ENCODE measurements around the gene ZFP42.

DNA sequence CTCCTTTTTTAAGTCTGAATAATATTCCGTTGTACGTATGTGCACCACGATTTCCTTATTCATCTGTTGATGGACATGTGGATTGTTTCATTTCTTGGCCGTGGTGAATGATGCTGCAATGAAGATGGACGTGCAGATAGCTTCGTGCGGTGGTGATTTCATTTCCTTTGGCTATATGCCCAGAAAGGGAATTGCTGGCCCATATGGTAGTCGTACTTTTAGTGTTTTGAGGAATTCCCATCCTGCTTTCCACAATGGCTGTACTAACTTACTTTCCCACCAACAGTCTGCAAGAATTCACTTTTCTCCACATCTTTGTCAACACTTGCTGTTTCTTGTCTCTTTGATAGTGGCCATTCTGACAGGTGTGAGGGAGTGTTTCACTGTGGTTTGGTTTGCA is 12.8 kb downstream of the ZFP42 start:
- TF ChIP-seq, protein P1, sequence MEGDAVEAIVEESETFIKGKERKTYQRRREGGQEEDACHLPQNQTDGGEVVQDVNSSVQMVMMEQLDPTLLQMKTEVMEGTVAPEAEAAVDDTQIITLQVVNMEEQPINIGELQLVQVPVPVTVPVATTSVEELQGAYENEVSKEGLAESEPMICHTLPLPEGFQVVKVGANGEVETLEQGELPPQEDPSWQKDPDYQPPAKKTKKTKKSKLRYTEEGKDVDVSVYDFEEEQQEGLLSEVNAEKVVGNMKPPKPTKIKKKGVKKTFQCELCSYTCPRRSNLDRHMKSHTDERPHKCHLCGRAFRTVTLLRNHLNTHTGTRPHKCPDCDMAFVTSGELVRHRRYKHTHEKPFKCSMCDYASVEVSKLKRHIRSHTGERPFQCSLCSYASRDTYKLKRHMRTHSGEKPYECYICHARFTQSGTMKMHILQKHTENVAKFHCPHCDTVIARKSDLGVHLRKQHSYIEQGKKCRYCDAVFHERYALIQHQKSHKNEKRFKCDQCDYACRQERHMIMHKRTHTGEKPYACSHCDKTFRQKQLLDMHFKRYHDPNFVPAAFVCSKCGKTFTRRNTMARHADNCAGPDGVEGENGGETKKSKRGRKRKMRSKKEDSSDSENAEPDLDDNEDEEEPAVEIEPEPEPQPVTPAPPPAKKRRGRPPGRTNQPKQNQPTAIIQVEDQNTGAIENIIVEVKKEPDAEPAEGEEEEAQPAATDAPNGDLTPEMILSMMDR (IDR thresholded peaks at IDR 0.05; ENCODE audit: low read depth, low read length, poor library complexity, severe bottlenecking): no peak
- TF ChIP-seq EZH2phosphoT487 (IDR thresholded peaks at IDR 0.05; ENCODE audit: borderline replicate concordance, low read length): no peak
